ENCODE data around the gene UBAP1L.
"Not testable (repeated sequence)": the region's sequence is repeated elsewhere in the genome, so short reads cannot be mapped to it uniquely, and the experiment has no call there.

Gene UBAP1L

DNA sequence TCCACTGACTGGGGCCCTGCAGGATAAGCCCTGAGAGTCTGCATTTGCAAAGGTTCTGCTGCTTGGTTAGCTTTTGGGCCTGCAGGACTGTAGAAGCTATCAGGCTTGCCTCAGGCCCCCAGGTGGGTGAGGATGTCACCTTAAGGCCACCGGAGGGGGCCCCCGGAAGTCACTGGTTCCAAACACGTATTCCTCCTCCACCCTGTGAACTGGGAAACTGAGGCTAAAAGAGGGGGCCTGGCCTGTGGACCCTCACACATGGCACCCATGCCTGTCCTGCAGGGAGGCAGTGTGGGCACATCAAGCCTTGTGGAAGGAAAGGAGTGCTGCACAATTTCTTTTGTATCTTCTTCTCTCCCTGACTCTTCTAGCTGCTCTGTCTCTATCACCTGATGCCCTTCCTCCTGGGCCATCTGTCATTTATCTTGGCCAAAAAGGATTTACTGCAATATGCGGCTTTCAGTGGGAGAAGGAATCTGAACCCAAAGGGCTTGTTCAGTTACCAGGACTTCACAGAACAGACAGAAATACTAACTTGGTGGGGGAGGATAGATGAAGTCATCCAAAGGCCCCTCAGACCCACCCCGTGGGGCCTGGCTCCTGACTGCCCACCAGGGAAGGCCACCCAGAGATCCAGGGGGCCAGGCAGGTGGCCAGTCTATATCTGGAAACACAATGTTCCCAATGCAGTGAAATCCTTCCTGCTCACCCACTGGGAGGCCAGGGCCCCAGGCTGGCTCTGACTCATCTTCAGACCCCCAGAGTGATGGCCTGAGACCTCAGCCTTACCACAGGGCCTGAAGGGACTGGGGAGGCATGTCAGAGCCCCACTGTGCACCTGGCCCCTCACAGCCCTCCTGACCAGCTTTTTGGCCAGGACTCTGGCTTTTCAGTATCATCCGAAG, 18.3 kb downstream of the UBAP1L start:
- peaks cover 18% of the 10 kb centered on the region for H3K36me3 Mint-ChIP-seq (ENCODE audit: insufficient read depth)
- DNase-seq (ENCODE audit: low spot score in 2 of 2) (no peak), ATAC-seq (replicated peaks; ENCODE audit: extremely low read depth, poor library complexity, severe bottlenecking) (no peak)
- H3K9me3 Mint-ChIP-seq = no peaks in the 10 kb centered on the region
- peaks cover 7% of the 10 kb centered on the region for H3K4me1 Mint-ChIP-seq
- no peak overlapping the region for H3K27ac Mint-ChIP-seq (ENCODE audit: low read depth)
- H3K4me3 Mint-ChIP-seq = no peak overlapping the region
- no peaks in the 10 kb centered on the region for H3K27me3 Mint-ChIP-seq

DNA sequence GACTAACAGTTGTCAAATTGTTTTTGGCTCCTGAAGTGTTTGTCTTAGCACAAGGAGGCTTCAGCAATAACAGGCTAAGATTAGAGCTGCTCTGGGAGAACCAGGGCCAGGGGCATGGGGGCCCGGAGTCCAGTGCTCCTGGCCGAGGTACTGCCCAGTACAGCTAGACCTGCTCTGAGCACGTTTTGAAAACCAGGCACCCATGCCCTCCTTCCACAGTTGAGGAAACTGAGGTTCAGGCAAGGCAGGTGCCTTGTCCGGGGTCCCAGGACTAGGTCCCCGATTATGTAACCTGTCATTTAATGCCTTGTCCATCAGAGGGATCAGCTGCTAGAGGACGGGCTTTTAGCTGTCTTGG, 19.3 kb downstream of the UBAP1L start:
- Mint-ChIP-seq H3K27me3 (no peaks in the 10 kb centered on the region), H3K9me3 (no peaks in the 10 kb centered on the region), H3K4me1 (no peaks in the 10 kb centered on the region), H3K4me3 (no peak overlapping the region), H3K36me3 (ENCODE audit: insufficient read depth) (peaks cover 18% of the 10 kb centered on the region), H3K27ac (ENCODE audit: low read depth) (no peak overlapping the region)
- DNase-seq (ENCODE audit: low spot score in 2 of 2) (no peak), ATAC-seq (replicated peaks; ENCODE audit: extremely low read depth, poor library complexity, severe bottlenecking) (no peak)

DNA sequence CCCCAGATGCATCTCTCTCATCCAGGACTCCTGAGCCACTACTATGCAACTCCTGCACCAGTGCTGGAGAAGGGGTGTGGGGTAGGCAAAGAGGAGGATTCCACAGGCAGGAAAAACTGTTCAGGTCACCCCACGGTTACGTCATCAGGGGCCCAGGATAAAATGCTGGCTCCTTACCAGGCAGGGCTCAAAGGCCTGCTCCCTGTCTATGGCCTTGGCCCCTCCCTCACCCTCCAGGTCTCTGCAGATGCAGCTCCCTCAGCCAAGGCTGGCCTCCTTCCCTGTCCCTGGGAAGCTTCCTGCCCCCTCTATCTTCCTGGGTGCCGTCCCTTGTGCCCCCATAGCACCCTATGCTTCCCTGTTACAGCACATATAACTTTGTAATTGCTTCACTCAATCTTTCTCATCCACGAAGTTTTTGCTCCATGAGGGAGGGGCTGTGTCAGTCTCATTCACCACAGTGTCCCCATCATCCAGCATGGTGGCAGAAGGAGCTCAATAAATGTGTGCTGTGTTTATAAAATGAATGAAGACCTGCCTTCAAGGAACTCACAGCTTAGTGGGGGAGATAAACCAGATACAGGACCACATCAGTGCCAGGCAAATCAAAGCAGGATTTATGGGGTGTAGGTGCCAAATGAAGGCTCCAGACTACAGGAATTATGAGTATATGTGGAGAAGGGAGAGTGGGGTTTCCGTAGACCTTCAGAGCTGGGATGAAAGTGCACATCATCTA, 19.8 kb downstream of the UBAP1L start:
- no peak overlapping the region for H3K4me3 Mint-ChIP-seq
- DNase-seq (ENCODE audit: low spot score in 2 of 2) (no peak), ATAC-seq (replicated peaks; ENCODE audit: extremely low read depth, poor library complexity, severe bottlenecking) (no peak)
- H3K27ac Mint-ChIP-seq (ENCODE audit: low read depth) = no peak overlapping the region
- peaks cover 18% of the 10 kb centered on the region for H3K36me3 Mint-ChIP-seq (ENCODE audit: insufficient read depth)
- H3K9me3 Mint-ChIP-seq = no peaks in the 10 kb centered on the region
- no peaks in the 10 kb centered on the region for H3K4me1 Mint-ChIP-seq
- no peaks in the 10 kb centered on the region for H3K27me3 Mint-ChIP-seq

DNA sequence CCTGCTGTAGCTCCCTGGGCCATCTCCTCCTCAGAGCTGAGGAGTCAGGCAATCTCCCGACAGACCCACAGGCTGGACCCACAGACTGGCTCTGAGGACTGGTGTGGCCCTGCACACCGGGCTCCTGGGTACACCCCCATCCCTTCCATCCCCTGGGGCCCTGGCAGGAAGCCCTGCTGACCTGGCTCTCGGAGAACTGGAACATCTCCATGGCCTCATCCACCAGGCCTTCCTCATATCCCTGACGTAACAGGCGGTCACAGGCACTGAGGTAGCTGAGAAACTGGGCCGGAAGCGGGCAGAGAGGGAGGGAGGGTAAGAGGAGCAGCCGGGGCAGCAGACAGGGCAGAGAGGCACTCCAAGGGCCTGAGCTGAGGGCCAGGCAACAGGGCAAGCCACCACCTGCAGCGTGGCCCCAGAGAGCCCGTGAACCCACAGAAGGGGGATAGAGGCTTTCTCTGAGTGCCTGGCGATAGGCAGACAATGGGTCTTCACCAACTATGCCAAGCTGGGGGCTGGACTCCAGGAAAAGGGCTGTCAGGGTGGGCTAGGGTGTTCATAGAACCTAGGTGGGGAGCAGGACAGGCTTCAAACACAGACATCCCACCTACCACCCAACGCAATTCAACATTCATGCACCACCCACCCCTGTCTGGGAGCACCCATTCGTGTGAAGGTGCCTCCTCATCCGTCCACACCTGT, 20.6 kb downstream of the UBAP1L start:
- no peaks in the 10 kb centered on the region for H3K27me3 Mint-ChIP-seq
- H3K36me3 Mint-ChIP-seq (ENCODE audit: insufficient read depth) = peaks cover 16% of the 10 kb centered on the region
- H3K27ac Mint-ChIP-seq (ENCODE audit: low read depth) = no peak overlapping the region
- H3K9me3 Mint-ChIP-seq = no peaks in the 10 kb centered on the region
- ATAC-seq (replicated peaks; ENCODE audit: extremely low read depth, poor library complexity, severe bottlenecking) (no peak), DNase-seq (ENCODE audit: low spot score in 2 of 2) (no peak)
- no peak overlapping the region for H3K4me3 Mint-ChIP-seq
- no peaks in the 10 kb centered on the region for H3K4me1 Mint-ChIP-seq

DNA sequence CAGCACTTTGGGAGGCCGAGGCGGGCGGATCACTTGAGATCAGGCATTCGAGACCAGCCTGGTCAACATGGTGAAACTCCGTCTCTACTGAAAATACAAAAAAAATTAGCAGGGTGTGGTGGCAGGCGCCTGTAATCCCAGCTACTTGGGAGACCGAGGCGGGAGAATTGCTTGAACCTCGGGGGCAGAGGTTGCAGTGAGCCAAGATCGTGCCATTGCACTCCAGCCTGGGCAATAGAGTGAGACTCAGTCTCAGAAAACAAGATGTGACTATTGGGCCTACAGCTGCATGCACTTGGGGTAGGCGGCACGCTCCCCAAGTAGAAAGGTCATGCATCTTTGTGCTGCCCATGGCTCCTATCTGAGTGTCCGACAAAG, 21.2 kb downstream of the UBAP1L start:
- H3K36me3 Mint-ChIP-seq (ENCODE audit: insufficient read depth) = peaks cover 11% of the 10 kb centered on the region
- not testable (repeated sequence) for DNase-seq (ENCODE audit: low spot score in 2 of 2); H3K27me3 Mint-ChIP-seq; H3K4me1 Mint-ChIP-seq; ATAC-seq (replicated peaks; ENCODE audit: extremely low read depth, poor library complexity, severe bottlenecking); H3K27ac Mint-ChIP-seq (ENCODE audit: low read depth); H3K9me3 Mint-ChIP-seq; H3K4me3 Mint-ChIP-seq

DNA sequence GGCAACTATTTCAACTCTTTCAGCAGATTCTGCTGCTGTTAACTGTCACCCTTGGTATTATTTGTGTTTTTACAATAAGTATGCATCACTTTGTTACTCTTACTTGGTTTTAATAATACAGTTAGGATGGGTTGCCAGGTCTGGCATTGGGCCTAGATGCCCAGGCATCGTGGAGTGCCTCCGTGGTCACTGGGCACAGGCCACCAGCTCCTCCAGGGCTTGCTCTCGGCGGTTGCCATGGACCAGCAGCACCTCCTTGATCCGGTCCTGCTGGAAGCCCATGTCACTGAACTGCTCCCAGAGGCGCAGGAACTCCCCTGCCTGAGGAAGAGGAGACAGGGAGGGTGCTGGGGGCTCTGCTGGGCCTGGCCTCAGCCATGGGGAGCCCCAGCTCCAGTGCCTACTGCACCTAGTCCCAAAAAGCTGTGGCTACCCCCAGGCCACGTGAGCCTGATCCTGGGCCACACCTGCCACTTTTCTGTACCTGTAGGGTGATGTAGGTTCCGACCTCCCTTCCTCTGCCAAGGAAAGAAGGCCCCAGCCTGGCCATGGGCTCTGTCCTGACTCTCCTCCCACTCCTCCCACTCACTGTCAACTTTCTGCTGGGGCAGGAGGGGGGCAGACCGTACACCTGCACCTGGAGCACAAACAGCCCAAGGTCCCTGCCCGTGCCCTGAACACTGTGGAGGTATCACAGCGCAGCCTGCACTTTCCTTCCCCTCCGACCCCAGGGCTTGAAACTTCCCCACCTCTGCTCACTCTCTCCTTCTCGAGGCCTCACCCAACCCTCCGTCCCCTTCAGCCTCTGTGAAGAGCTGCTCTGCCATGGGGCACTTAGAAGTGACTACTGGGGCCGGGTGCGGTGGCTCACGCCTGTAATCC, 21.8 kb downstream of the UBAP1L start:
- H3K36me3 Mint-ChIP-seq (ENCODE audit: insufficient read depth) = peaks cover 6% of the 10 kb centered on the region
- no peak for ATAC-seq (replicated peaks; ENCODE audit: extremely low read depth, poor library complexity, severe bottlenecking)
- no peaks in the 10 kb centered on the region for H3K27me3 Mint-ChIP-seq
- DNase-seq (ENCODE audit: low spot score in 2 of 2) = no peak
- no peaks in the 10 kb centered on the region for H3K9me3 Mint-ChIP-seq
- no peak overlapping the region for H3K27ac Mint-ChIP-seq (ENCODE audit: low read depth)
- no peak overlapping the region for H3K4me3 Mint-ChIP-seq
- H3K4me1 Mint-ChIP-seq = no peaks in the 10 kb centered on the region

DNA sequence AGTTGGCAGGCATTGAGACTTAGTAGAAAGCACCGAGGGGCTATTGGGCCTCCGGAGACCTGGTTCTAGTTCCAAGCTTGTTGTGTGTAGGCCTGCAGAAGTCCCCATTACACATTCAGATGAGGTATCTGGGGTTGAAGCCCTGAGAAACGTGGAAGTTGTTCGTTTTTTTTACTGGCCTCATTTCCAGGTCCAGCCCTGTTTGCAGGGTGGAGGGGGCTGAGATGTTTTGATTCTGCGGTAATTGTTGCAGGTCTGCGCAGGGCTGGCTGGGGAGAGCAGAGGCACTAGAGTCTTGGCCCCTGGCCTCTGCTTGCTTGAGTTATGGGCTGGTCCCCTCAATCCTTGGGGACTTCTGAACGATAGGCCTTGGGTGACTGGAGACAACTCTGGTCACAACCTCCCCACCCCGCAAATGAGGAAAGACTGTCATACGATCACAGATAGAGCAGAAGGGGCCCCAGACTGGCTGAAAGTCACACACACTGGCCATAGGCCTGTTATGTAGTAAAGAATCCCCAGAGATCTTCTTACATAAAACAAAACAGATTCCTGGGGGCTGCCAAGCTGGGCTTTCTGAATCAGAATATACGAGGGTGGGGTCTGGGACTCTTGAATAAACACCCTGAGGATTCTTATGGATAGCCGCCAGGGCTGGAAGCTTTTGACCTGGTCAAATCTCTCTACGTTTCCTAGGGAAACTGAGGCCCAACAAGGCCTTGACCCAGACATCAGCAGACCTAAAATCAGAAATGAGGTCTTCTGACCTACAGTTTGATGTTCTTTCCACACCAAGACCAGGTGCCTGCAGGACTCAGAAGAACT, 22.8 kb downstream of the UBAP1L start:
- Mint-ChIP-seq H3K27ac (ENCODE audit: low read depth) (no peak overlapping the region), H3K4me1 (no peaks in the 10 kb centered on the region), H3K9me3 (no peaks in the 10 kb centered on the region), H3K27me3 (no peaks in the 10 kb centered on the region), H3K36me3 (ENCODE audit: insufficient read depth) (peaks cover 2% of the 10 kb centered on the region), H3K4me3 (no peak overlapping the region)
- DNase-seq (ENCODE audit: low spot score in 2 of 2) (no peak), ATAC-seq (replicated peaks; ENCODE audit: extremely low read depth, poor library complexity, severe bottlenecking) (no peak)

DNA sequence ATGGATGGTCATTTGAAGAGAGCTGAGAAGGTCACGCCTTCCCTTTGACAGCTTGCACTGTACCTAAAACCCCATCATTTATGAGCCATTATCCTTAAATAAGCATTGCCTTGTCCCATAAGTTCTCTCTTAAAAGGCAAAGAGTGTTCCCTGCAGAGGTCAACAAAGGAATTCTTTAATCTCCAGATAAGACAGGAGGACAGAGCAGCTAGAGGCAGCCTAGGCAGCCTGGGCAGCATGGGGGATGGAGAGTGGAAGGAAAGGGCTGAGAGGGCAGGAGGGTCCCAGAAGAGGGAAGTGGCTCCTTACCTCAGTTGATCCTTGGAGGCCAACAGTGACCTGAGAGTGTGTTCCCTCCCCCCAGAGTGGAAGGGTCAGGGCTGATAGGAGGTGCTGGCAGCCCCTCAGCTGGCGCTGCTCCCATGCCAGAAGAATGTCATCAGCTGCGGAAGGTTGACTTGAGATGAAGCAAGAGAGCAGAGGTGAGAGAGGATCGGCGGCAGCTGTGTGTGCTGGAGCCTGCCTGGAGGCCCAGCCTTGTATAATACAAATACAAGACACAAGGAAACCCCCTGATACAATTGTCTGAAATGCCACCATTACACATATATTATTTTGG, 25.7 kb downstream of the UBAP1L start:
- H3K4me1 Mint-ChIP-seq = no peaks in the 10 kb centered on the region
- no peak overlapping the region for H3K4me3 Mint-ChIP-seq
- H3K27ac Mint-ChIP-seq (ENCODE audit: low read depth) = no peak overlapping the region
- ATAC-seq (replicated peaks; ENCODE audit: extremely low read depth, poor library complexity, severe bottlenecking) (no peak), DNase-seq (ENCODE audit: low spot score in 2 of 2) (no peak)
- no peaks in the 10 kb centered on the region for H3K9me3 Mint-ChIP-seq
- peaks cover under 1% of the 10 kb centered on the region for H3K36me3 Mint-ChIP-seq (ENCODE audit: insufficient read depth)
- peaks cover 6% of the 10 kb centered on the region for H3K27me3 Mint-ChIP-seq

DNA sequence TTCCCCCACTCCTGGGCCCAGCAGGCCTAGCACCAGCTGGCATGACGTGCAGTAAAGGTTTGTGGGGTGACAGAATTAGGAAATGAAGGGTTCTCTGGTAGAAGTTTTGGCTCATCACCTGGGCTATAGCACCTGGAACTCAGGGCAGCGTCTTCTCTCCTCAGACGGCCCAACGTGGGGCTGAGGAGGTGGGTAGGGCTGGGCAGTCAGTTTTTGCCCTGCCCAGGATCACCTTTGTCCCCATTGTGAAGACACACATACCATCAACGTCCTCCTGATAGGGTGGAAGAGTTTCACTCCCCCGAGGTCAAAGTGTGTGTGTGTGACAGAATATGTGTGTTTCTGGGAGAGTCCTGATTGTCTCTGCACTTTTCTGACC, 26.4 kb downstream of the UBAP1L start:
- DNase-seq (ENCODE audit: low spot score in 2 of 2) = no peak
- H3K27me3 Mint-ChIP-seq = peaks cover 13% of the 10 kb centered on the region
- H3K9me3 Mint-ChIP-seq = no peaks in the 10 kb centered on the region
- H3K36me3 Mint-ChIP-seq (ENCODE audit: insufficient read depth) = no peaks in the 10 kb centered on the region
- H3K4me1 Mint-ChIP-seq = no peaks in the 10 kb centered on the region
- H3K4me3 Mint-ChIP-seq = no peak overlapping the region
- ATAC-seq (replicated peaks; ENCODE audit: extremely low read depth, poor library complexity, severe bottlenecking) = no peak
- H3K27ac Mint-ChIP-seq (ENCODE audit: low read depth) = no peak overlapping the region

DNA sequence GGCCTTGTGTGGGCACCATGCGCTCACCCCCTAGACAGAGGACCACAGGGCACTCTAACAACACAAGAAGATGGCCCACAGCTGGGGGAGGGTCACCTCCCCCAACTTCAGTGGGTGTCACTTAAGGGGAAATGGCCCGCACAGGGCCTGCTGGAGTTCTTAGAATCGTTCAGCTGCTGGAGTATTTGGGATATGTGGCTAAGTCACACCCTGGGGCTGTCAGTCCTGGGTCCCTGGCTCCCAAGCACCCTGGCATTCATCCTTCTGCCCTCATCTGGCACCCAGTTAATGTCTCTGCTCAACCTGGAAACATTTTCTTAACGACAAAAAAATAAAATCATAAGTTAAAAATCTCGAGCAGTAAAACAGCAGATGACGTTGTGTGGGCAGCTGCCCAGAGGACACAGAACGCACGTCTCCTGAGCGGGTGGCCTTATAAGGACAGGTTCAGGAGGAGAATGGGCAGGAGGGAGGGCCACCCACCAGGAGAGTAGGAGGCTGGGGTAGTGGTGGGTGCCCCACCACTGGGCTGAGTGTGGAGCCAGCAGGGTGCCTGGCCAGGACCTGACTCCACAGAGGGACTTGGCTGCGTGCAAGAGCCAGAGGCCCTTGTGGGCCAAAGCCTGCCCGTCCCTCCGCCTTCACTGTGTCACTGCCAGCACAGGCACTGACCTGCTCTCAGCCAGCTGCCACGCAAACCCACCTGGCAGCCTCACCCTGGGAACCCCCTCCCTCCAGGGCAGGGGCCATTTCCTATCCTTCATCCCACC, 26.9 kb downstream of the UBAP1L start:
- Mint-ChIP-seq H3K36me3 (ENCODE audit: insufficient read depth) (no peaks in the 10 kb centered on the region), H3K9me3 (no peaks in the 10 kb centered on the region), H3K27ac (ENCODE audit: low read depth) (no peak overlapping the region), H3K27me3 (peaks cover 19% of the 10 kb centered on the region), H3K4me1 (no peaks in the 10 kb centered on the region), H3K4me3 (no peak overlapping the region)
- no peak for DNase-seq (ENCODE audit: low spot score in 2 of 2)
- ATAC-seq (replicated peaks; ENCODE audit: extremely low read depth, poor library complexity, severe bottlenecking) = no peak

DNA sequence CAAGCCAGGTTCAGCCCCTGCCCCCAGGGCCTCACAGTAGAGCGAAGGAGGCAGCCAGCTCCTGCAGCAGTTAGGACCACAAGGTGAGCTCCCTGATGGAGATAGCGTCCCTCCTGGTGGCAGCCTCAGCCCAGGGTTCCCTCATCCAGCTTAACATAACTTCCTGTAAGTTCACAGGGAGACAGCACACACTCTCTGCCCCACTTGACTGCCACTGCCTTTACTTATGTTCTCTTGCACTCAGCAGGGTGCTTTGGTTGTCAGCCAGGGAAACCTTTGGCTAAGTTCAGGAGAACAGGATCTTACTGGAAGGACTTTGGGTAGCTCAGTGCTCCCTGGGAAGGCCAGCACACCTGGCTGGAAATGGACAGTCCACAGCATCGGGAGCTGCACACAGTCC, 27.6 kb downstream of the UBAP1L start:
- H3K36me3 Mint-ChIP-seq (ENCODE audit: insufficient read depth) = no peaks in the 10 kb centered on the region
- H3K27ac Mint-ChIP-seq (ENCODE audit: low read depth) = no peak overlapping the region
- no peak overlapping the region for H3K4me3 Mint-ChIP-seq
- ATAC-seq (replicated peaks; ENCODE audit: extremely low read depth, poor library complexity, severe bottlenecking) (no peak), DNase-seq (ENCODE audit: low spot score in 2 of 2) (no peak)
- no peaks in the 10 kb centered on the region for H3K9me3 Mint-ChIP-seq
- peaks cover 25% of the 10 kb centered on the region for H3K27me3 Mint-ChIP-seq
- H3K4me1 Mint-ChIP-seq = peaks cover 6% of the 10 kb centered on the region
